A673 (cell line): ENCODE data around the gene ARSI. TPM values are rescaled to one million over a fixed set of nuclear protein-coding genes. Genes with fewer than 3 reads are reported as not detected.

ENCODE experiments used
- BruUV-seq: library from RNA; stranded (reverse); fragments of 400-500 nt; replicated peaks from 2 replicates; lab custom pipeline; 2021; lab: Mats Ljungman, UMichigan
- CTCF ChIA-PET: fragments of 300-600 bp; sonication (Branson Sonifier 250); formaldehyde crosslinking; loops from one replicate; lab custom pipeline; 2022; ENCODE audit warnings: antibody characterized with exemption; lab: Charles Lee
- POLR2A ChIA-PET: fragments of 300-600 bp; sonication (Branson Sonifier 250); formaldehyde crosslinking; loops from one replicate; lab custom pipeline; 2022; ENCODE audit warnings: antibody characterized with exemption; ENCODE audit not compliant: low non-redundant PET; lab: Charles Lee
- DNase-seq: peaks from one replicate; pipeline ENCODE4 v3.0.0-alpha.2; 2015; ENCODE audit warnings: low spot score
- H3K27ac ChIP-seq: fragments of 200-600 bp; sonication (generic); 2 replicates; pipeline ENCODE4 v1.5.1; 2016; ENCODE audit warnings: mixed run types, low read depth, mild to moderate bottlenecking, mixed read lengths, antibody characterized with exemption, low read length; ENCODE audit not compliant: poor library complexity, severe bottlenecking
- H3K27me3 ChIP-seq: fragments of 200-600 bp; sonication (generic); replicated peaks from 2 replicates; pipeline ENCODE4 v1.6.1; 2017; ENCODE audit warnings: mixed run types, low read depth, mild to moderate bottlenecking, mixed read lengths, antibody characterized with exemption, low read length; ENCODE audit not compliant: insufficient read depth, poor library complexity
- H3K36me3 ChIP-seq: fragments of 200-600 bp; sonication (generic); 2 replicates; pipeline ENCODE4 v1.6.1; 2016; ENCODE audit warnings: mixed run types, mild to moderate bottlenecking, mixed read lengths, antibody characterized with exemption, low read length; ENCODE audit not compliant: insufficient read depth, poor library complexity, severe bottlenecking
- H3K4me1 ChIP-seq: fragments of 200-600 bp; sonication (generic); 2 replicates; pipeline ENCODE4 v1.6.1; 2017; ENCODE audit warnings: mixed run types, mild to moderate bottlenecking, mixed read lengths, antibody characterized with exemption, low read length; ENCODE audit not compliant: insufficient read depth, poor library complexity, severe bottlenecking
- H3K4me3 ChIP-seq: fragments of 200-600 bp; sonication (generic); 2 replicates; pipeline ENCODE4 v1.5.1; 2016; ENCODE audit warnings: low read depth, mixed run types, mild to moderate bottlenecking, mixed read lengths, low read length; ENCODE audit not compliant: poor library complexity, severe bottlenecking
- H3K9me3 ChIP-seq: fragments of 200-600 bp; sonication (generic); 2 replicates; pipeline ENCODE4 v1.6.1; 2016; ENCODE audit warnings: mixed run types, low read depth, mild to moderate bottlenecking, mixed read lengths, antibody characterized with exemption, low read length; ENCODE audit not compliant: poor library complexity, severe bottlenecking
- EZH2 ChIP-seq: fragments of 200-600 bp; sonication (generic); IDR thresholded peaks from 2 replicates; pipeline ENCODE4 v1.6.1; 2017; ENCODE audit warnings: borderline replicate concordance, low read depth, mild to moderate bottlenecking, mixed read lengths, antibody characterized with exemption, low read length; ENCODE audit not compliant: poor library complexity, severe bottlenecking
- intact Hi-C: fragments of 100-400 bp; cut with micrococcal nuclease; formaldehyde crosslinking; loops from one replicate; pipeline ENCODE4 v1.10.0; 2022; ENCODE audit not compliant: unreplicated experiment
- total RNA-seq: library from RNA; stranded (reverse); gene quantifications from 2 replicates; pipeline ENCODE4 v1.2.3, GENCODE V29; 2021
- TF ChIP-seq, protein P1 (sequence below): fragments of 300-800, 200-600 bp; sonication (generic); conservative IDR thresholded peaks from 2 replicates; pipeline ENCODE4 v1.5.1; 2017; ENCODE audit warnings: low read depth, mild to moderate bottlenecking, antibody characterized with exemption, low read length, moderate library complexity, mixed read lengths

The ARSI gene
- total RNA-seq, 1 experiment from 2014 or later: 0.30 TPM

DNA sequence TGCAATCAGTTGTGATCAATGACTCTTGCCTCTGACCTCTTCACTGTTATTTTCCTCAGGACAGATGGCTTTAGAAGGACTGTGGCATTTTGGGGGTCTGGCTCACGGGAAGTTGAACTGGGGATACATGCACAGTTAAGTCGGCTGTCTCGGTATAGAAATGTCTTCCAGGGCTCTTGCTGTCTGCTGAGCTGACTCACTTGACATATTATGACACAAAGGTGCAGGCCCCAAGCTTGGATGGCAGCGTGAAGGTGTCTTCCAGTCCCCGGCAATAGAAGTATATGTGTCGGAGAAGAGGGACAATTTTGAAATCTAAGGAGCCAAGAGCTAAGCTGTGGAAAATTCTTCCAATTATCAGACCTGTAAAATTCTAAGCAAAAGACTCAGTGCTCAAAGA is 9.8 kb upstream of the ARSI start:
- POLR2A ChIA-PET: no interaction called here

DNA sequence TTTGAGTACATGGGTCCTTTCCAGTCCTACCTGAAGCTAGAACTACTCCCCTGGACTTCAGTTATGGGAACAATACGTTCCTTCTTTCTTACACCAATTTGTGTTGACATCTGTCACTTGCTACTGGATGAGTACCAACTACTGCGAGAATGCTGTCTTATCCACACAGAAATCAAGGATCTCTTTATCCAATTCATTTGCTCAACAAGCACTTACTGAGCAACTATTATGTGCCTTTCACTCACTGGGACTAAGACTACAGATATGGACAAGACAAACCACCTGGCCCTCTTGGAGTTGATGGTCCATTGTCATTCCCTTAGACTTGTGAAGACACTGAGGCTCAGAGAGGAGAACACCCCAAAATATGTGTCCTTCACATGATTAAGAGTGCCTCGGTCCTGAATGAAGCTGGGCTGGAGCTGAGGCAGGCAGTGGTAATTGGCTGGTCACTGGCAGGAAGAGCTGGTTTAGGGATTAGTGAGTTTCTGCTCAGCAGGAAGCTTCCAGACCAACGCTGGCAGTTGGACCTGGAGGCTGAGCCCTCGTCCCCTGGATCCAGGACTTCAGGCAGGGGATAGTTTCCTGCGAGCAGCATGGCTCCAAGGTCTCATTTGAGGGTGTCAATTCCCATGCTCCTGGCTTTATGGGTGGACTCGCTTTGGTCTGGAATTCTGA is 8.4 kb upstream of the ARSI start:
- DNase-seq: no peak
- Histone ChIP-seq H3K36me3 (no peaks in the 10 kb centered on the region), H3K9me3 (no peaks in the 10 kb centered on the region), H3K27me3 (no peaks in the 10 kb centered on the region), H3K4me3 (no peak overlapping the region), H3K27ac (no peak overlapping the region), H3K4me1 (no peaks in the 10 kb centered on the region)
- intact Hi-C loops: no loop called here
- CTCF ChIA-PET: no interaction called here
- POLR2A ChIA-PET: no interaction called here
- BruUV-seq: no TSS peak
- TF ChIP-seq, protein P1, sequence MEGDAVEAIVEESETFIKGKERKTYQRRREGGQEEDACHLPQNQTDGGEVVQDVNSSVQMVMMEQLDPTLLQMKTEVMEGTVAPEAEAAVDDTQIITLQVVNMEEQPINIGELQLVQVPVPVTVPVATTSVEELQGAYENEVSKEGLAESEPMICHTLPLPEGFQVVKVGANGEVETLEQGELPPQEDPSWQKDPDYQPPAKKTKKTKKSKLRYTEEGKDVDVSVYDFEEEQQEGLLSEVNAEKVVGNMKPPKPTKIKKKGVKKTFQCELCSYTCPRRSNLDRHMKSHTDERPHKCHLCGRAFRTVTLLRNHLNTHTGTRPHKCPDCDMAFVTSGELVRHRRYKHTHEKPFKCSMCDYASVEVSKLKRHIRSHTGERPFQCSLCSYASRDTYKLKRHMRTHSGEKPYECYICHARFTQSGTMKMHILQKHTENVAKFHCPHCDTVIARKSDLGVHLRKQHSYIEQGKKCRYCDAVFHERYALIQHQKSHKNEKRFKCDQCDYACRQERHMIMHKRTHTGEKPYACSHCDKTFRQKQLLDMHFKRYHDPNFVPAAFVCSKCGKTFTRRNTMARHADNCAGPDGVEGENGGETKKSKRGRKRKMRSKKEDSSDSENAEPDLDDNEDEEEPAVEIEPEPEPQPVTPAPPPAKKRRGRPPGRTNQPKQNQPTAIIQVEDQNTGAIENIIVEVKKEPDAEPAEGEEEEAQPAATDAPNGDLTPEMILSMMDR: no peak

More for the DNA sequence above, 9.8 kb upstream of the ARSI start:
- TF ChIP-seq EZH2: no peak
- TF ChIP-seq, protein P1: no peak
- CTCF ChIA-PET: no interaction called here
- no TSS peak for BruUV-seq
- no peak overlapping the region for H3K27ac ChIP-seq
- intact Hi-C loops: no loop called here
- H3K4me1 ChIP-seq: no peaks in the 10 kb centered on the region
- no peak overlapping the region for H3K4me3 ChIP-seq
- DNase-seq: no peak
- H3K27me3 ChIP-seq: no peaks in the 10 kb centered on the region
- no peaks in the 10 kb centered on the region for H3K9me3 ChIP-seq
- no peaks in the 10 kb centered on the region for H3K36me3 ChIP-seq

DNA sequence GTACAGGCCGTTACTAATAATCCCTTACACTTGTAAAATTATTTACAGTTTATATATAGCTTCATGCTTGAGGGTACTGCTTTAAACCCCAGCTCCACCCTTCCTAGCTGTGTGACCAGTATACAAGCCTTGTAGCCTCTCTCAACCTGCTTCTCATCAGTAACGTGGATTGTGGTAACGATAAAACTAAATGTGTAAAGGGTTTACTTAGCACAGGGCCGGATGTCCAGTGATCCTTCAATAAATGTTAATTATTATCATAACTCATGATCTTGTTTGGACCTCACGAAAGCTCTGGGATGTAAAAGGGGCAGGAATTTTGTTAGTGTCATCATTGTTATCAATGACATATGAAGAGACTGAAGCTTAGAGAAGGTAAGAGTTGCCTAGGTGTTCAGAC is 7.5 kb upstream of the ARSI start:
- no peak overlapping the region for H3K4me3 ChIP-seq
- no TSS peak for BruUV-seq
- H3K36me3 ChIP-seq: no peaks in the 10 kb centered on the region
- H3K27me3 ChIP-seq: no peaks in the 10 kb centered on the region
- peaks cover 7% of the 10 kb centered on the region for H3K4me1 ChIP-seq
- H3K9me3 ChIP-seq: no peaks in the 10 kb centered on the region
- CTCF ChIA-PET: no interaction called here
- TF ChIP-seq, protein P1: no peak
- TF ChIP-seq EZH2: no peak
- no peak overlapping the region for H3K27ac ChIP-seq
- POLR2A ChIA-PET: no interaction called here
- no peak for DNase-seq
- intact Hi-C loops: no loop called here
